ENCODE results near the gene A4GALT.
"Not testable (repeated sequence)": the region's sequence is repeated elsewhere in the genome, so short reads cannot be mapped to it uniquely, and the experiment has no call there.

Gene A4GALT

GRCh38 chr22:42740320-42740719 lies 19.6 kb upstream of the A4GALT start:
- not testable (repeated sequence) for DNase-seq

- DNase-seq = no peak
Measured at GRCh38 chr22:42734406-42734805, 13.7 kb upstream of the A4GALT start.

- not testable (repeated sequence) for DNase-seq
Measured at GRCh38 chr22:42733394-42733793, 12.7 kb upstream of the A4GALT start.

DNA sequence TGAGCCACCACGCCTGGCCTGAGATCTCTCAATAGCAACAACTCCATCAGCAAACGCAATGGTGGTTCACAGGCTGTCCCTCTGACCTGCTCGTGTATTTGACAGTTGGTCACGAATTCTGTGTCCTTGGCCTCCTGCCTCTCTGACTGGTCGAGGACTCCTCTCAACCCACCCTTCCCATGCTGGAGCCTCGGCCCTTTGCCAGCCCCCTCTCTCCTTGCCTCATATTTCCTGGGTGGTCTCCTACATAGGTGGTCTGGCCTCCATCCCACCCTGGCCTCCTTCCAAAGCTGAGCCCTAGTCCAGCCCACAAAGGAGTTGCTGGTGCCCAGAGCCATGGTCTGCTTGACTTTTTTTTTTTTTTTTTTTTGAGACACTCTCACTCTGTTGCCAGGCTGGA lies 11.4 kb upstream of the A4GALT start:
- no peak for DNase-seq

DNA sequence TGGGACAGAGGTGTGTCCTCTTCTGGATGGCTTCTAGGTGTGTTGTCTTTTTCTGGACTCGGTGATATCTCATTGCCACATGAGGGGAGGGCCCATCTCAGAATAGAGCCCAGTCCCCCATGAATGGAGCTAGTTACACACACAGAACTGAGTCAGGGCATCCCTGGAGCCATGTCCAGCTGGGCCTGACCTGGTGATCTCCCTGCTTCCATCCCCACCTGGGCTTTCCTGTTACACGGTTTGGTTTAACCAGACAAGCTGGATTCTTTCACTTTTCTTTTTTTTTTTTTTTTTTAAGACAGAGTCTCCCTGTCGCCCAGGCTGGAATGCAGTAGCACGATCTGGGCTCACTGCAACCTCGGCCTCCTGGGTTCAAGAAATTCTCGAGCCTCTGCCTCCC lies 6.1 kb upstream of the A4GALT start:
- no peak for DNase-seq

DNA sequence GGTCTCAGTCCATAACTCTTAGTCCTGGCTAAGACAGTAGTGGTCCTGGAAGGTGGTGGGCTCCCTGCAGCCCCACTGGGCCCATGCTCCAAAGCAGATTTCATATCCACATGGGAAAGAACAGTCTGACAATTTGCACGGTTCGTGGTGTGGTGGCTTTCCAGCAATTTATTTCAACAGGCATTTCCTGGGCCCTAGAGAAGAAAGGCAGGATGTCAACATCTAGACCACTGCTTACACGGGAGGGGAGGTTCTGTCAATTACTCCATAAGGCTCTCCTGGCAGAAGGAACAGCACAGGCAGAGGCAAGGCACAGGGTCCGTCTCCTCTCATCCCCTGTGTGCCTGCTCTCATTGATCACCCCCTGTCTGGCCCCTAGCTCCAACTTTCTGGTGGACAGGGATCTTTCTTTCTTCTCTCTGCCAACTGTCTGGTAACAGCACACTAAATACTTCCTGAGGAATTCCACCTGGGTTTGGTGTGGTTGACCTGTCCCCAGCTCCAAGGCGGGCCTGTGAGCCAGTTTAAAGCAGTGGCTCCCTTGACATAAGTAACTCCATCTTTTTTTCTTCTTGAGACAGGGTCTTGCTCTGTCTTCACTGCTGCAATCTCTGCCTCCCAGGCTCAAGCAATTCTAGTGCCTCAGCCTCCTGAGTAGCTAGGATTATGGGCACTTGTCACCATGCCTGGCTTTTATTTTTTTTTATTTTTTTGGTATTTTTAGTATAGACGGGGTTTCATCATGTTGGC lies 5.1 kb upstream of the A4GALT start:
- no peak for DNase-seq

DNA sequence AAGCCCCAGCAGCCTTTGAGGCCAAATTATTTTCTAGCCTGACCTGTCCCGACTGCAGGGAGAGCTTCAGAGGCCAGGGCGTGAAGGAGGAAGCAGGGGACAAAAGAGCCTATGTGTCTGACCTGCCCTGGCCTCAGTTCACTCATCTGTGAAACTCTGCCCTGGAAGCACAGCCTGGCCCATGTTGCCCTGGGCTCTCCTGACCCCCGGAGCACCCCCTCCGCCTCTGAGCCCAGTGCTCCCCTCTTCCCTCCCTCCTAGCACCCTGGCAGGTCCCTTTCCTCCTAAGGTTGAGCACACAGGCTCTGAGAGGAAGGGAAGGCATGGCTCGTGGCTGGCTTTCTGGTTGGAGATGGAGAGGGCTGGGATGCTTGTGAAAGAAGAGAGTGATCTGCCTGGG lies 3.4 kb upstream of the A4GALT start:
- no peak for DNase-seq

GRCh38 chr22:42721045-42721434 lies 370 bp upstream of the A4GALT start:
- no peak for DNase-seq

DNA sequence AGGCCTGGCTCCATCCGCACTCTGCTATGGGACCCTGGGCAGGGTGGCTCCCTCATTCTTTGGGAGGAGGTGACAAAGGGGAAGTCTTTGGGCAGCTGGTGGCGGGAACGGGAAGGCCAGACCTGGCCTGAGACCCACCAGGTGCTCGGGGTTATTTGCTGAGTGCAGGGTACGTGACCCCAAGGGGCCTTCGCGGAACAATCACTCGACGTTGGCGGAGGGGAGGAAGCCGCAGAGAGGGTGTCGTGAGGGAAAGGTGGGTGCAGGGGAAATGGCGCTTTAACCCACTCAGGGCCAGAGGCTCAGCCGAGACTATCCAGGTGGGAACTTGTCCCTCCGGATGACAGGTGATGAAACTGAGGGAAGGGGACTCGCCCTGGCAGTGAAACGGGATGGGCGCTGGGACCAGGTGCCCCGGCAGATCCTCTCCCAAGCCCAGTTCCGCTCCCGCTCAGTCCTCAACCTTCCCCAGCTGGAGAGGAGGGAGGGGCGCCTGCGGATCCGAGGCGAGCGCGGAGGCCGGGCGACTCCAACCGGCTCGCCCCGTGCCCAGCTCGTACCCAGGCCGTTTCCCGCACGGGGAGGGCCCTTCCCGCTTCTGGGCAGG lies 911 bp downstream of the A4GALT start:
- DNase-seq = no peak

DNA sequence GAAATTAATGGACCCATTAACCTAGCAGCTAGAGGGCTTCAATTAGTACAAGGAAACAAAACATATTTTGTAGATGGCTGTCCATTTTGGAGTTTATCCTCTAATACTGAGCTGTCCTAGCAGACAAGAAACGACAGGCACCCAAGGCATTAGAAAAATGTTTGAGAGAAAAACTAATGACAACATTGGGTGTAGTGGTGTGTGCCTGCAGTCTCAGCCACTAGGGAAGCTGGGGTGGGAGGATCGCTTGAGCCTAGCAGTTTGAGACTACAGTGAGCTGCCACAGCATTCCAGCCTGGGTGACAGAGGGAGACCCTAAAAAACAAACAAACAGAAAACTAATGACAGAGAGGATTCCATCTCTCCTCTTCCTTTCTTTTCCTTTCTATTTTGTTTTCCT lies 1.5 kb downstream of the A4GALT start:
- no peak for DNase-seq

GRCh38 chr22:42717197-42717928 lies 3.3 kb downstream of the A4GALT start:
- no peak for DNase-seq

DNA sequence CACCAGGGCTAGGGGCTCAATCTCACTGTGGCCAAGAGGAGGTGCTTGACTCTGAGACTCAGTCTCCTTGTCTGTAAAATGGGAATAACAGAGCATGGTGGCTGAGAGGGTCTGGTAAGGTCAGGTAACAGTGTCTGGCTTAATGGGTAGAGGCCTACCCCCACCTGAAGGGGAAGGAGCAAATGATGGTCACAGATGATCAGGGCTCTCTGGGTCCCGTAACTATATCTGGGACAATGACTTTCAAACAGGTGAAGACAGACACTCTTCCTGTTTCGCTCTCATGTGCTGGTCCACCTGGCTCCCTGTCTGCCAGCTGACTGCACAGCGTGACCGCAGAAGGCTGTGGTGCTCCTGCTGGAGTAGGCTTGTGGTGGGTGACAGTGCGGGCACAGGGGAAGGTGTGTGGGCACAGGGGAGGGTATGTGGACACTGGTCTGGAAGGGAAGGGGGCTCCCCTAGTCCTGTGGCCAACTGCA lies 4.0 kb downstream of the A4GALT start:
- DNase-seq = no peak

DNA sequence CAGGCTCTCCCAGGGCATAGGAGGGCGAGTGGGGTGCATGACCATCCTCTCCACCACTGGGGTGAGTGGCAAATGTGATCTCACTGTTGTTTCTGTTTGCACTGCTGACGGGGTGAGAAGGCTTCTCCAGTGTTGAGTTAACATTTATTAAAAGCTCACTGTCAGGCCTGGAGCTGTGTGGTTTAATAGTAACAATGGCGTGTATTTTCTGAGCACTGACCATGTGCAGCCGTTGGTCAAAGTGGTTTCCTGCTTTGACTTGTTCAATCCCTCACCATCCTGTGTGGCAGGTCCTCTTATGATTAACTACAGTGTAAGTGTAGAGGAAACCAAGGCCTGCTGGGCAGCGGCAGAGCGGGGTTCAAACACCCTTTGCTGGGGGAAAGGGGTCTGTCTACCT lies 4.4 kb downstream of the A4GALT start:
- DNase-seq = no peak

GRCh38 chr22:42714768-42715390 lies 5.8 kb downstream of the A4GALT start:
- no peak for DNase-seq

- DNase-seq = no peak
Measured at GRCh38 chr22:42714308-42714707, 6.4 kb downstream of the A4GALT start.

GRCh38 chr22:42711895-42712837 lies 8.5 kb downstream of the A4GALT start:
- no peak for DNase-seq

- DNase-seq = no peak
Measured at GRCh38 chr22:42711281-42711731, 9.4 kb downstream of the A4GALT start.

GRCh38 chr22:42708417-42708816 lies 12.3 kb downstream of the A4GALT start:
- DNase-seq = no peak

GRCh38 chr22:42707496-42707895 lies 13.2 kb downstream of the A4GALT start:
- no peak for DNase-seq

- DNase-seq = no peak
Measured at GRCh38 chr22:42704896-42705295, 15.8 kb downstream of the A4GALT start.

GRCh38 chr22:42702675-42703074 lies 18.0 kb downstream of the A4GALT start:
- DNase-seq = no peak

- no peak for DNase-seq
Measured at GRCh38 chr22:42701694-42702093, 19.0 kb downstream of the A4GALT start.

All from left hindlimb (tissue), 1 donor.